ENCODE measurements around the gene ANO4.
"Not testable (repeated sequence)": the region's sequence is repeated elsewhere in the genome, so short reads cannot be mapped to it uniquely, and the experiment has no call there.

ANO4 gene

DNA sequence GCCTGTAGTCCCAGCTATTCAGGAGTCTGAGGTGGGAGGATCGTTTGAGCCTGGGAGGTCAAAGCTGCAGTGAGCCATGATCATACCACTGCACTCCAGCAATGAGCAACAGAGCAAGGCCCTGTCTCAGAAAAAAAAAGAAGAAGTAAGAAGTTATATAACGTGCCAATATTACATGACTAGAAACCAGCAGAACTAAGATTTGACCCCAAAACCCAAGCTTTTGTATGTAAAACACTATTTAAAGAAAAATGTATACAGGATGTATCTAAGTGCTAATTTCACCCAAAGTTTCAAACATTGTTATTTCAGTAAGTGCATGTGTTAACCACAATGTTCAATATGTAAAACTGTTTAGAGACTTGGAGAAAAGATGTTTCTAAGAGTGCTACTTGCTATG, 320.8 kb downstream of the ANO4 start:
- no peak for DNase-seq (ENCODE audit: extremely low spot score)
- CTCF ChIA-PET, result no interaction called here
- TF ChIP-seq CTCF (IDR thresholded peaks at IDR 0.05; ENCODE audit: control extremely low read depth, extremely low read depth, low read depth, missing control alignments), result no peak
- POLR2A ChIA-PET, result no interaction called here

DNA sequence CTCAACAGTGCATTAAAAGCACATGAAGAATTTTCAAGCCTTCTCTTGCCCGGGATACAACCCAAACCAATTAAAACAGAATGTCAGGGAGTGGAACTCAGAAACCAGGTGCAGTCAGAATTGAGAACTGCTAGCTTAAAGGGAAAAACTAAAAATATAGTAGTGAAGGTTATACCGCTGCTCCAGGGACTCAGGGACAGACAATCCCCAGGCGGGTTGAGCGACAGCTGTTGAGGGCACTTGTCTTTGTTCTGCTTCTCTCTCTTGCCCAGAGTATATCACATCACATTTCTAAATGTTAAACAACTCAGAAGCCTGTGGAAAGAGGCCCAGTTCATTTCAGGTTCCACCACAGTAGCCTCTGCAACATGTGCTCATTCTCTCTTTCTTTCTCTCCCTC, 322.3 kb downstream of the ANO4 start:
- ChIA-PET CTCF (no interaction called here), POLR2A (no interaction called here)
- DNase-seq (ENCODE audit: extremely low spot score), result no peak
- TF ChIP-seq CTCF (IDR thresholded peaks at IDR 0.05; ENCODE audit: control extremely low read depth, extremely low read depth, low read depth, missing control alignments), result no peak

GRCh38 chr12:101117842-101118241, 323.3 kb downstream of the ANO4 start:
- no peak for DNase-seq (ENCODE audit: extremely low spot score)
- TF ChIP-seq CTCF (IDR thresholded peaks at IDR 0.05; ENCODE audit: control extremely low read depth, extremely low read depth, low read depth, missing control alignments), result no peak
- ChIA-PET CTCF (no interaction called here), POLR2A (no interaction called here)

GRCh38 chr12:101127521-101128219, 333.1 kb downstream of the ANO4 start:
- no peak for TF ChIP-seq CTCF (IDR thresholded peaks at IDR 0.05; ENCODE audit: control extremely low read depth, extremely low read depth, low read depth, missing control alignments)
- POLR2A ChIA-PET, result no interaction called here
- no peak for DNase-seq (ENCODE audit: extremely low spot score)
- CTCF ChIA-PET, result no interaction called here

GRCh38 chr12:101145777-101146431, 351.3 kb downstream of the ANO4 start:
- POLR2A ChIA-PET; CTCF ChIA-PET; DNase-seq (ENCODE audit: extremely low spot score): not testable (repeated sequence)

- no peak for TF ChIP-seq CTCF (IDR thresholded peaks at IDR 0.05; ENCODE audit: control extremely low read depth, extremely low read depth, low read depth, missing control alignments)
- CTCF ChIA-PET, result no interaction called here
- POLR2A ChIA-PET, result no interaction called here
- DNase-seq (ENCODE audit: extremely low spot score), result no peak
These were observed 370.7 kb downstream of the ANO4 start for GRCh38 chr12:101165319-101165718.

GRCh38 chr12:101166866-101167265, 372.3 kb downstream of the ANO4 start:
- CTCF ChIA-PET, result interaction anchor here (1.2 to 2.4 kb wide), 3 partner anchors 10 to 351 kb away, joined by 3 to 7 read pairs (median 3); no protein-coding TSS in a partner anchor
- no peak for TF ChIP-seq CTCF (IDR thresholded peaks at IDR 0.05; ENCODE audit: control extremely low read depth, extremely low read depth, low read depth, missing control alignments)
- DNase-seq (ENCODE audit: extremely low spot score), result no peak

More at GRCh38 chr12:101166866-101167265, 372.3 kb downstream of the ANO4 start:
- POLR2A ChIA-PET, result no interaction called here

Data from GM10248 (cell line).